HepG2 (cell line): ENCODE measurements around the gene TRIM67. TPM values are rescaled to one million over a fixed set of nuclear protein-coding genes. Genes with fewer than 3 reads are reported as not detected.
A peak's percentile ranks its signal among the peaks of the same experiment; 100 is the strongest.

Experiments
- ARID3A ChIP-seq: IDR thresholded peaks from 2 replicates; pipeline ENCODE4 v1.6.1; 2012; ENCODE audit warnings: low read depth, low read length, improper control_type of control experiment
- ATF2 ChIP-seq: sonication (generic); formaldehyde crosslinking; IDR thresholded peaks from 2 replicates; pipeline ENCODE4 v1.4.0; 2020; ENCODE audit warnings: missing genetic modification reagents
- CEBPG ChIP-seq: IDR thresholded peaks from 2 replicates; pipeline ENCODE4 v1.6.1; 2016
- FOXM1 ChIP-seq: sonication (generic); formaldehyde crosslinking; IDR thresholded peaks from 2 replicates; pipeline ENCODE4 v1.5.0; 2020; ENCODE audit warnings: missing genetic modification reagents
- HNRNPH1 ChIP-seq: fragments of 200-400 bp; formaldehyde crosslinking; optimal IDR thresholded peaks from 2 replicates; pipeline ENCODE3; 2017; ENCODE audit warnings: mild to moderate bottlenecking, low read depth, low read length
- HOMEZ ChIP-seq: IDR thresholded peaks from 2 replicates; pipeline ENCODE4 v1.6.1; 2016; ENCODE audit warnings: low read depth
- KDM2A ChIP-seq: sonication (generic); formaldehyde crosslinking; IDR thresholded peaks from 2 replicates; pipeline ENCODE4 v1.4.0; 2020; ENCODE audit warnings: low read depth, missing genetic modification reagents, borderline replicate concordance
- MAFF ChIP-seq: IDR thresholded peaks from 2 replicates; pipeline ENCODE4 v1.6.1; 2011; ENCODE audit warnings: low read depth, low read length, improper control_type of control experiment
- MATR3 ChIP-seq: sonication (generic); formaldehyde crosslinking; IDR thresholded peaks from 2 replicates; pipeline ENCODE4 v1.4.0; 2020; ENCODE audit warnings: missing genetic modification reagents
- NCOA2 ChIP-seq: sonication (generic); formaldehyde crosslinking; IDR thresholded peaks from 2 replicates; pipeline ENCODE4 v1.8.0; 2022; ENCODE audit warnings: inconsistent platforms
- PAWR ChIP-seq: sonication (generic); formaldehyde crosslinking; IDR thresholded peaks from 2 replicates; pipeline ENCODE4 v1.4.0; 2020; ENCODE audit warnings: missing genetic modification reagents, mild to moderate bottlenecking, borderline replicate concordance
- PITX1 ChIP-seq: sonication (generic); formaldehyde crosslinking; IDR thresholded peaks from 2 replicates; pipeline ENCODE4 v1.5.1; 2020; ENCODE audit warnings: mild to moderate bottlenecking, missing genetic modification reagents
- PLRG1 ChIP-seq: fragments of 450-650 bp; conservative IDR thresholded peaks from 2 replicates; pipeline ENCODE4 v1.6.1; 2016
- REST ChIP-seq, 2 experiments: IDR thresholded peaks; 2 replicates each; pipeline ENCODE4 v1.6.1; 2011 to 2012; ENCODE audit warnings: low read length in 2 of 2, borderline replicate concordance in 1 of 2, low read depth in 1 of 2, mild to moderate bottlenecking in 1 of 2, moderate library complexity in 1 of 2
- RFXANK ChIP-seq: IDR thresholded peaks from 2 replicates; pipeline ENCODE4 v1.6.1; 2016
- SMAD3 ChIP-seq: sonication (generic); formaldehyde crosslinking; IDR thresholded peaks from 2 replicates; pipeline ENCODE4 v1.4.0; 2020; ENCODE audit warnings: missing genetic modification reagents
- ZFP36L2 ChIP-seq: sonication (generic); formaldehyde crosslinking; IDR thresholded peaks from 2 replicates; pipeline ENCODE4 v1.4.0; 2020; ENCODE audit warnings: missing genetic modification reagents
- ZMYM4 ChIP-seq: sonication (generic); formaldehyde crosslinking; IDR thresholded peaks from 2 replicates; pipeline ENCODE4 v1.8.1; 2023; ENCODE audit warnings: mild to moderate bottlenecking, missing genetic modification reagents
- ZNF3 ChIP-seq: IDR thresholded peaks from 2 replicates; pipeline ENCODE4 v1.7.0; 2017; ENCODE audit warnings: inconsistent platforms
- ZNF317 ChIP-seq: sonication (generic); formaldehyde crosslinking; IDR thresholded peaks from 2 replicates; pipeline ENCODE4 v1.5.0; 2020; ENCODE audit warnings: mild to moderate bottlenecking, missing genetic modification reagents
- ZNF34 ChIP-seq: sonication (generic); formaldehyde crosslinking; IDR thresholded peaks from 2 replicates; pipeline ENCODE4 v1.4.0; 2020; ENCODE audit warnings: mild to moderate bottlenecking, missing genetic modification reagents, borderline replicate concordance
- ZNF569 ChIP-seq: sonication (generic); formaldehyde crosslinking; IDR thresholded peaks from 2 replicates; pipeline ENCODE4 v1.5.0; 2020; ENCODE audit warnings: mild to moderate bottlenecking, missing genetic modification reagents, moderate library complexity, borderline replicate concordance
- ZSCAN9 ChIP-seq: IDR thresholded peaks from 2 replicates; pipeline ENCODE4 v1.6.1; 2016; ENCODE audit warnings: borderline replicate concordance
- polyA plus RNA-seq, 8 experiments: library from polyadenylated mRNA; depleted of rRNA in 3 of 8; stranded (reverse) in 7 of 8; unstranded in 1 of 8; fragments of >200 nt; fragmentation: Illumina TruSeq in 4 of 8; extraction: Trizol in 4 of 8; gene quantifications; 2 replicates each; pipeline versions ENCODE4 v1.2.1 to v1.2.3, GENCODE V29; 2011 to 2016; ENCODE audit warnings: low read depth in 4 of 8, missing spikeins in 1 of 8, mixed read lengths in 1 of 8; ENCODE audit not compliant: insufficient read depth in 1 of 8
- total RNA-seq, 5 experiments: library from RNA; depleted of rRNA; stranded (reverse); fragments of >200 nt; fragmentation: Illumina TruSeq; extraction: Trizol; gene quantifications; 2 replicates each; pipeline ENCODE4 v1.2.3, GENCODE V29; 2016; ENCODE audit warnings: low read depth in 1 of 5
- TF ChIP-seq, protein P1 (sequence below): sonication (generic); formaldehyde crosslinking; IDR thresholded peaks from 2 replicates; pipeline ENCODE4 v1.8.0; 2022; ENCODE audit warnings: mild to moderate bottlenecking, missing genetic modification reagents, moderate library complexity

The TRIM67 gene
- total and polyA plus RNA-seq, 2 of the 13 experiments (the other 11 are each of a cell fraction or from before 2014, with no cell fraction given) = not detected

DNA sequence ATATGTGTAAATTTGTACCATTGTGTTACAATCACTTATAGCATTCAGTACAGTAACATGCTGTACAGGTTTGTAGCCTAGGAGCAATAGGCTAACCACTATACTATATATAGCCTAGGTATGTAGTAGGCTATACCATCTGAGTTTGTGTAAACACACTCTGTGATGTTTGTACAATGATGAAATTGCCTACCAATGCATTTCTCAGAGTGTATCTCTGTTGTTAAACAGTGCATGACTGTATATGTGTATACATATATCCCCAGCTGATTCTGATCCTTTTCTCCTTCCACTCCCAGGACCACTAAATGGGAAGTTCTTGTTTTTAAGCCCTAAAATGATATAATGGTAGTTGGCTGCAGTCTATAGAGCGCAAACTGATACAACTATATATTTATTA lies 86.9 kb downstream of the TRIM67 start (continued):
- TF ChIP-seq PLRG1 = no peak
- no peak for TF ChIP-seq ZSCAN9 (CRISPR knock-in tag)
- peak; percentile 69 for TF ChIP-seq CEBPG (CRISPR knock-in tag)
- peak; percentile 18; the same call in 1 of the 2 replicates for TF ChIP-seq SMAD3 (CRISPR knock-in tag)
- no peak for TF ChIP-seq RFXANK (CRISPR knock-in tag)
- no peak for TF ChIP-seq ZNF569 (CRISPR knock-in tag)
- TF ChIP-seq REST (IDR thresholded peaks at IDR 0.05; ENCODE audit: borderline replicate concordance in 1 of 2, low read depth in 1 of 2, low read length in 2 of 2) = no peak
- TF ChIP-seq ARID3A = 0 out of 2 replicates have a peak, but pooled peaks have one; percentile 61
- no peak for TF ChIP-seq ZNF317
- no peak for TF ChIP-seq PAWR
- no peak for TF ChIP-seq KDM2A (CRISPR knock-in tag)
- no peak for TF ChIP-seq FOXM1 (CRISPR knock-in tag)
- TF ChIP-seq, protein P1, sequence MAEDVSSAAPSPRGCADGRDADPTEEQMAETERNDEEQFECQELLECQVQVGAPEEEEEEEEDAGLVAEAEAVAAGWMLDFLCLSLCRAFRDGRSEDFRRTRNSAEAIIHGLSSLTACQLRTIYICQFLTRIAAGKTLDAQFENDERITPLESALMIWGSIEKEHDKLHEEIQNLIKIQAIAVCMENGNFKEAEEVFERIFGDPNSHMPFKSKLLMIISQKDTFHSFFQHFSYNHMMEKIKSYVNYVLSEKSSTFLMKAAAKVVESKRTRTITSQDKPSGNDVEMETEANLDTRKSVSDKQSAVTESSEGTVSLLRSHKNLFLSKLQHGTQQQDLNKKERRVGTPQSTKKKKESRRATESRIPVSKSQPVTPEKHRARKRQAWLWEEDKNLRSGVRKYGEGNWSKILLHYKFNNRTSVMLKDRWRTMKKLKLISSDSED = no peak
- TF ChIP-seq NCOA2 = 0 out of 2 replicates have a peak, but pooled peaks have one; percentile 24
- no peak for TF ChIP-seq PITX1 (CRISPR knock-in tag)
- TF ChIP-seq ZNF34 (CRISPR knock-in tag) = no peak
- no peak for TF ChIP-seq ZNF3 (CRISPR knock-in tag)
- no peak for TF ChIP-seq HNRNPH1
- no peak for TF ChIP-seq MATR3 (CRISPR knock-in tag)
- no peak for TF ChIP-seq ZFP36L2 (CRISPR knock-in tag)
- TF ChIP-seq ZMYM4 = no peak
- 0 out of 2 replicates have a peak, but pooled peaks have one; percentile 45 for TF ChIP-seq HOMEZ (CRISPR knock-in tag)
- TF ChIP-seq MAFF = peak; percentile 85
- TF ChIP-seq ATF2 (CRISPR knock-in tag) = peak; percentile 17; the same call in 1 of the 2 replicates
